ENCODE results near the gene NTMT2. TPM values are rescaled to one million over a fixed set of nuclear protein-coding genes. Genes with fewer than 3 reads are reported as not detected.

NTMT2 gene
- total RNA-seq, 4 donors from 2014 or later, result not detected

DNA sequence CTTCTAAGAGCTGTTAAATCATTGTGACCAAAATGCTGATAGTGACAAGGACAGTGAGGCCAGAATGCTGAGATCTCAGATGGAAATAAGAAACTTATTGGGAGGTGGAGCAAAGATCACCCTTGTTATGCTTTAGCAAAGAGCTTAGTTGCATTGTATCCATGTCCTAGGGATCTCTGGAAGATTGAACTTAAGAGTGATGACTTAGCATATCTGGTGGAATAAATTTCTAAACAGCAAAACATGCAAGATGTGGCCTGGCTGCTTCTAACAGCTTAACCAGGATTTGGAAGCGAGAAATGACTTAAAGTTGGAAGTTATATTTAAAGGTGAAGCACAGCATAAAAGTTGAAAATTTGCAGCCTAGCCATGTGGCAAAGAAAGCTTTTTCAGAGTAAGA lies 7.7 kb downstream of the NTMT2 start:
- WGBS, result 92% methylated on average over 1 of the region's 1 CpG

DNA sequence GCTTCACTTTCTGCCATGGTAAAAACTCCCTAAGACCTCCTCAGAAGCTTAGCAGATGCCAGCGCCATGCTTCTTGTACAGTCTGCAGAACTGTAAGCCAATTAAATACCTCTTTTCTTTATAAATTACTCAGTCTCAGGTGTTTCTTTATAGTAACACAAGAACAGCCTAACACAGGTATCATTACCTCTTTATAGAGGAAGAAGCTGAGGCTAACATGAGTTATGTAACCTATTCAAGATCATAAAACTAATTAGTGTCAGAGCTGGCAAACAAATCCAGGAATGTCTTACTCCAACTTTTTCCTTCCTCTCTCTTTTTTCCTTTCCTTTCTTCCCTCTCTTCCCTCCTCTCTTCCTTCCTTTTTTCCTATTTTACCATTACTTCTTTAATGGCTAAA lies 9.3 kb downstream of the NTMT2 start:
- H3K9me3 ChIP-seq, result peaks cover 0 to 14% (median 8%) of the 10 kb centered on the region in 4 donors
- no peak overlapping the region for H3K4me3 ChIP-seq
- TF ChIP-seq, protein P1, sequence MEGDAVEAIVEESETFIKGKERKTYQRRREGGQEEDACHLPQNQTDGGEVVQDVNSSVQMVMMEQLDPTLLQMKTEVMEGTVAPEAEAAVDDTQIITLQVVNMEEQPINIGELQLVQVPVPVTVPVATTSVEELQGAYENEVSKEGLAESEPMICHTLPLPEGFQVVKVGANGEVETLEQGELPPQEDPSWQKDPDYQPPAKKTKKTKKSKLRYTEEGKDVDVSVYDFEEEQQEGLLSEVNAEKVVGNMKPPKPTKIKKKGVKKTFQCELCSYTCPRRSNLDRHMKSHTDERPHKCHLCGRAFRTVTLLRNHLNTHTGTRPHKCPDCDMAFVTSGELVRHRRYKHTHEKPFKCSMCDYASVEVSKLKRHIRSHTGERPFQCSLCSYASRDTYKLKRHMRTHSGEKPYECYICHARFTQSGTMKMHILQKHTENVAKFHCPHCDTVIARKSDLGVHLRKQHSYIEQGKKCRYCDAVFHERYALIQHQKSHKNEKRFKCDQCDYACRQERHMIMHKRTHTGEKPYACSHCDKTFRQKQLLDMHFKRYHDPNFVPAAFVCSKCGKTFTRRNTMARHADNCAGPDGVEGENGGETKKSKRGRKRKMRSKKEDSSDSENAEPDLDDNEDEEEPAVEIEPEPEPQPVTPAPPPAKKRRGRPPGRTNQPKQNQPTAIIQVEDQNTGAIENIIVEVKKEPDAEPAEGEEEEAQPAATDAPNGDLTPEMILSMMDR (IDR thresholded peaks at IDR 0.05), result no peak
- TF ChIP-seq POLR2AphosphoS5 (IDR thresholded peaks at IDR 0.05) (no peak), EP300 (IDR thresholded peaks at IDR 0.05) (no peak), POLR2A (IDR thresholded peaks at IDR 0.05; ENCODE audit: low read depth) (no peak)
- 93% methylated on average over 1 of the region's 1 CpG for WGBS
- intact Hi-C loops (cut with DNase I), result no loop called here
- no peaks in the 10 kb centered on the region for H3K27me3 ChIP-seq
- no peak for DNase-seq (ENCODE audit: extremely low spot score)
- H3K4me1 ChIP-seq, result no peaks in the 10 kb centered on the region
- no peak overlapping the region for H3K27ac ChIP-seq (replicated peaks in 1 of 4)
- no peaks in the 10 kb centered on the region for H3K36me3 ChIP-seq

More for the DNA sequence above, 7.7 kb downstream of the NTMT2 start:
- no peaks in the 10 kb centered on the region for H3K36me3 ChIP-seq
- no peak overlapping the region for H3K4me3 ChIP-seq
- no peak for DNase-seq (ENCODE audit: extremely low spot score)
- intact Hi-C loops (cut with DNase I), result no loop called here
- H3K4me1 ChIP-seq, result no peaks in the 10 kb centered on the region
- no peaks in the 10 kb centered on the region for H3K27me3 ChIP-seq
- peaks cover 0 to 11% (median 8%) of the 10 kb centered on the region in 4 donors for H3K9me3 ChIP-seq
- TF ChIP-seq EP300 (IDR thresholded peaks at IDR 0.05) (no peak), POLR2A (IDR thresholded peaks at IDR 0.05; ENCODE audit: low read depth) (no peak), POLR2AphosphoS5 (IDR thresholded peaks at IDR 0.05) (no peak)
- TF ChIP-seq, protein P1 (IDR thresholded peaks at IDR 0.05), result no peak
- H3K27ac ChIP-seq (replicated peaks in 1 of 4), result no peak overlapping the region

DNA sequence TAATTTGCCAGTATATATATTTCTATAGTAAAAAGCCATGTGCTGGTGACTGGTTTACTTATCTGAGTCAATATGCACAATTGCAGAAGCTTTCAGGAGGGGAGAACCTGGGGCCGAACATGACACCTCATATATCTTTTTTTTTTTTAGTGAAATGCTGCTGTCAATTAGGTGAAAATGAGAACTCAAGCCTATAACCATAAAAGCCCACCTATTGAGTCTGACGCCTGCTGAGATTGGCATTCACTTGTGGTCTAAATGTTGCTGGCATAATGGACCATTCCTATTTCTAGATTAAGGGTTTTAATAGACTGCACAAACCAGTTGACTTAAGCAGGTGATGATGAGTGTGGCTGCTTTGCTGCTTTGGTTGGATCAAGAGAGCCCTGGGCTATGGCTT lies 10.8 kb downstream of the NTMT2 start:
- WGBS, result 80% methylated on average over 2 of the region's 2 CpGs

DNA sequence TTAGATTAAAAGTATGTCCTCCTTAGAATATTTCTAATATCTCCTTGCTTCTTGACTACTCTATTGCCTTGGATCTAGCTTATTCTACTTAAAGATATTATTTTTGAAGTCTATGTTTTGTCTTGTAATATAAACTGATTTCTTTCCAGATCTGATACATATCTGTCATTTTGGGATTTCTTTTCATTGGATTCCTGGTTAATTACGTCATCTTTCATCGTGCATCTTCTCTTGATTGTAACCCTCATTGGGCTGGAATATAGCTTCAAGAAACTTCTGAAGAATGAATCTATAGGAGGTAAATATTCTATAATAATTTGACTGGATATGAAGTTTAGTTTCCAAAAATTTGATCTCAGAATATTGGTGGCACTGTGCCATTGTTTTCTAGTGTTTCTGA lies 12.1 kb downstream of the NTMT2 start:
- Histone ChIP-seq H3K36me3 (no peaks in the 10 kb centered on the region), H3K9me3 (peaks cover 0 to 14% (median 8%) of the 10 kb centered on the region in 4 donors), H3K27ac (replicated peaks in 1 of 4) (no peak overlapping the region), H3K4me1 (peaks cover 5 to 7% (median 6%) of the 10 kb centered on the region in 4 donors), H3K27me3 (no peaks in the 10 kb centered on the region), H3K4me3 (no peak overlapping the region)
- DNase-seq (ENCODE audit: extremely low spot score), result no peak
- WGBS, result 89% methylated on average over 2 of the region's 2 CpGs
- TF ChIP-seq, protein P1 (IDR thresholded peaks at IDR 0.05), result no peak
- TF ChIP-seq POLR2AphosphoS5 (IDR thresholded peaks at IDR 0.05) (no peak), EP300 (IDR thresholded peaks at IDR 0.05) (no peak), POLR2A (IDR thresholded peaks at IDR 0.05; ENCODE audit: low read depth) (no peak)
- intact Hi-C loops (cut with DNase I), result no loop called here

More for the DNA sequence above, 10.8 kb downstream of the NTMT2 start:
- DNase-seq (ENCODE audit: extremely low spot score), result no peak
- Histone ChIP-seq H3K9me3 (peaks cover 0 to 14% (median 8%) of the 10 kb centered on the region in 4 donors), H3K27ac (replicated peaks in 1 of 4) (no peak overlapping the region), H3K4me1 (no peaks in the 10 kb centered on the region), H3K36me3 (no peaks in the 10 kb centered on the region), H3K27me3 (no peaks in the 10 kb centered on the region), H3K4me3 (no peak overlapping the region)
- TF ChIP-seq, protein P1 (IDR thresholded peaks at IDR 0.05), result no peak
- TF ChIP-seq EP300 (IDR thresholded peaks at IDR 0.05), result no peak
- TF ChIP-seq POLR2AphosphoS5 (IDR thresholded peaks at IDR 0.05), result no peak
- TF ChIP-seq POLR2A (IDR thresholded peaks at IDR 0.05; ENCODE audit: low read depth), result no peak
- intact Hi-C loops (cut with DNase I), result no loop called here
